Duodenal mucosa (tissue), 2 donors: Measurements from ENCODE around the gene HERPUD1.
"Not testable (repeated sequence)": the region's sequence is repeated elsewhere in the genome, so short reads cannot be mapped to it uniquely, and the experiment has no call there.

Experiments used
- H3K27ac ChIP-seq: one replicate; pipeline ENCODE4 v1.7.0; 2013; ENCODE audit warnings: low read depth, low read length
- H3K27me3 ChIP-seq, 2 donors: one replicate each; pipeline ENCODE4 v1.7.0; 2013; ENCODE audit warnings: low read length in 2 of 2, control low read depth in 1 of 2; ENCODE audit not compliant: insufficient read depth in 2 of 2, control insufficient read depth in 1 of 2
- H3K36me3 ChIP-seq, 2 donors: one replicate each; pipeline ENCODE4 v1.7.0; 2013; ENCODE audit warnings: low read length in 2 of 2, control low read depth in 1 of 2; ENCODE audit not compliant: insufficient read depth in 2 of 2, control insufficient read depth in 1 of 2
- H3K4me1 ChIP-seq, 2 donors: one replicate each; pipeline ENCODE4 v1.7.0; 2013; ENCODE audit warnings: low read length in 2 of 2, control low read depth in 1 of 2; ENCODE audit not compliant: insufficient read depth in 2 of 2, control insufficient read depth in 1 of 2
- H3K4me3 ChIP-seq, 2 donors: one replicate each; pipeline ENCODE4 v1.7.0; 2013; ENCODE audit warnings: low read length in 2 of 2, low read depth in 1 of 2
- H3K9ac ChIP-seq, 2 donors: one replicate each; pipeline ENCODE4 v1.7.0; 2013; ENCODE audit warnings: low read length in 2 of 2, low read depth in 1 of 2
- H3K9me3 ChIP-seq, 2 donors: one replicate each; pipeline ENCODE4 v1.7.0; 2013; ENCODE audit warnings: low read length in 2 of 2, control low read depth in 1 of 2; ENCODE audit not compliant: control insufficient read depth in 1 of 2

HERPUD1 gene

DNA sequence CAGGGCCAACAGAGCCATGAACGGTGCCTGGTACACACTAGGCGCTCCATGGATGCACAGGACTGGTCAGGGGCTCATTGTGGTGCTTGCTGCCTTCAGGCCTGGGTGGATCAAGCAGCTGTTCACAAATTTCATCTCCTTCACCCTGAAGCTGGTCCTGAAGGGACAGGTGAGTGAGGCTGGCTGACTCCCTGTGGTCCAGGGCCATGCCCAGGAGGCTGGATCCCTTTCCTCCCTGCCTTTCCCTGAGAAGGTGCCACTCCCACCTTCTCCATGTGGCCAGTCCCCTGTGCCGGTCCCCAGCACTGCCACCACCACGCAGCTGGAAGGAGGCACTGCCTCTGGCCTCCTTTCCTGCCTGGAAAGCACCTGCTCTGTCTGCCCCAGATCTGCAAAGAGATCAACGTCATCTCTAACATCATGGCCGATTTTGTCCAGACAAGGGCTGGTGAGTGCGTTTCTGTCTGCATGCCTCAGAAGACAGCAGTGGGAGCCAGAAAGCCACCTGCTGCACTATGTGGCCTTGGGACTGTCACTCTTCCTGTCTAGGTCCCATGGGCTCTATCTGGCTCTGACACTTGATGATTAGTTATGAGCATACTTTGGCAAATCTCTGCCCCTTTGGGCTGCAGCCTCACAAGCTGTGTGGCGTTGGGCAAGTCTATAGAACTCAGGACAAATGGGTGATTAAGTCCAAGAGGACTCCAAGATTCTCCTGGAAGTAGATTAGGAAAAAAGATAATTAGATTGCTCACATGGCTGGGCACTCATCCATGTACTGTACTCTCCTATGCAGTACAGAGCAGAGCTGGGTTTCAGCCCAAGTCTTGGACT, 39.2 kb downstream of the HERPUD1 start:
- peaks cover 0 to 8% of the 10 kb centered on the region in 2 donors for H3K4me1 ChIP-seq
- H3K9me3 ChIP-seq, result no peaks in the 10 kb centered on the region
- H3K27ac ChIP-seq, result no peak overlapping the region
- H3K9ac ChIP-seq, result no peak overlapping the region
- no peaks in the 10 kb centered on the region for H3K27me3 ChIP-seq
- no peaks in the 10 kb centered on the region for H3K36me3 ChIP-seq
- no peak overlapping the region for H3K4me3 ChIP-seq

DNA sequence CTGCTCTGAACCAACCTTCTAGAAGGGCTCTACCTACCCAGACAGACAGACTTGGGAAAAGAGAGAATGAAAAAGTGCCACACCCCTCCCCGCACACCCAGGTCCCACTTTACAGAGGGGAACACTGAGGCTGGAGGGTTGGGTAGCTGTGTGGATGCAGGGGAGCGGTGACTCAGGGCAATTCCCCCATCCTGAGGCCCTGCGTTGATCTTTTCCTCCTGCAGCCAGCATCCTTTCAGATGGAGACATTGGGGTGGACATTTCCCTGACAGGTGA, 39.8 kb downstream of the HERPUD1 start:
- Histone ChIP-seq H3K9ac (no peak overlapping the region), H3K27me3 (no peaks in the 10 kb centered on the region), H3K4me1 (peaks cover 0 to 6% of the 10 kb centered on the region in 2 donors), H3K27ac (no peak overlapping the region), H3K9me3 (no peaks in the 10 kb centered on the region), H3K4me3 (no peak overlapping the region), H3K36me3 (no peaks in the 10 kb centered on the region)

DNA sequence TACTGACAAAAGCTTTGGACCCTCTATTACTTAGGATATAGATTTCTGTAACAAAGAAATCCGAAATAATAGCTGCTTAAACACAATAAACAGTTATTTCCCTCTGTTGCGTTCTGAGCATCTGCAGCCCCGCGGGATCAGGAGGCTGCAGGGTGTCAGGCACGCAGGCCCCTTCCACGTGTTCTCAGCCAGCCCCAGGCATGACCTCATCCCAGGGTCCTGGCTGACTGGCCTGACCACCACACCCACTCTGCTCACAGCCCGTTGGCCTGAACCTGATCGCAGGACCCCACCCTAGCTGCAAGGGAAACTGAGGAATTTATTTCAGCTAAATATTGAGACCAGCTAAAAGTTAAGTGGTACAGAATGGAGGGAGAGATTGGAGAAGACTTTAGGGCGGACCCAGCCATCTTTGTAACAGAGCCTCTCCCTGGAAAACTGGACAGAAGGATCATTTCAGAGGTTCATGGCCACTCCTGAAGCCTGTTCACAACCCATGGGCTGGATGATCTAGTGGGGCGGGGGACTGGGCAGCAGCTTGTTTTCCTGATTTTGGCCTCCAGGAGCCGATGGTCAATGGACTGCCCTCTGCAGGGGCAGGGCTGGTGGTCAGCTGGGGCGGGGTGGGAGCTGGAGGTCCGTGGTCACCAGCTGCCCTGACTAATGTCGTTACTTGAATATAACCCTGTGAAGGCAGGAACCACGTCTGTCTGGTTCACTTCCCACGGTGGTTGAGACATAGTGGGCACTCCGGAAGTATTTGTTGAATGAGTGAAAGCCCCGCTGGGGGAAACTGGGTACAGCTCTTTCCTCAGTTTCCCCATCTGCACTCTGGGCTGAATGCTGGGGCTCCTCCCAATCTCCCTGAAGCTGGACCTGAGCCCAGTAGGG, 40.7 kb downstream of the HERPUD1 start:
- no peaks in the 10 kb centered on the region for H3K36me3 ChIP-seq
- no peak overlapping the region for H3K4me3 ChIP-seq
- H3K27me3 ChIP-seq, result no peaks in the 10 kb centered on the region
- H3K9me3 ChIP-seq, result no peaks in the 10 kb centered on the region
- peaks cover 0 to 6% of the 10 kb centered on the region in 2 donors for H3K4me1 ChIP-seq
- no peak overlapping the region for H3K9ac ChIP-seq
- no peak overlapping the region for H3K27ac ChIP-seq

DNA sequence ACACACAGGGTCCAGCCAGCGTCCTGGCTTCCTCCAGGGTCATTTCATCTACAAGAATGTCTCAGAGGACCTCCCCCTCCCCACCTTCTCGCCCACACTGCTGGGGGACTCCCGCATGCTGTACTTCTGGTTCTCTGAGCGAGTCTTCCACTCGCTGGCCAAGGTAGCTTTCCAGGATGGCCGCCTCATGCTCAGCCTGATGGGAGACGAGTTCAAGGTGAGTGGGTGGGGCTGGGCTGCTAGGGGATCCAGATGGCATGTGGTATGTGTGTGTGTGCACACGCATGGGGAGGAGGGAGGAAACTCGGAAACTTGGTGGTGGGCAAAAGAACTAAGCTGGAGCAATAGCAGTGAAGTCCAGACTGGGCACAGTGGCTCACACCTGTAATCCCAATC, 41.4 kb downstream of the HERPUD1 start:
- Histone ChIP-seq H3K27me3 (no peaks in the 10 kb centered on the region), H3K9ac (no peak overlapping the region), H3K9me3 (no peaks in the 10 kb centered on the region), H3K27ac (no peak overlapping the region), H3K4me3 (no peak overlapping the region), H3K4me1 (peaks cover 0 to 6% of the 10 kb centered on the region in 2 donors), H3K36me3 (no peaks in the 10 kb centered on the region)

DNA sequence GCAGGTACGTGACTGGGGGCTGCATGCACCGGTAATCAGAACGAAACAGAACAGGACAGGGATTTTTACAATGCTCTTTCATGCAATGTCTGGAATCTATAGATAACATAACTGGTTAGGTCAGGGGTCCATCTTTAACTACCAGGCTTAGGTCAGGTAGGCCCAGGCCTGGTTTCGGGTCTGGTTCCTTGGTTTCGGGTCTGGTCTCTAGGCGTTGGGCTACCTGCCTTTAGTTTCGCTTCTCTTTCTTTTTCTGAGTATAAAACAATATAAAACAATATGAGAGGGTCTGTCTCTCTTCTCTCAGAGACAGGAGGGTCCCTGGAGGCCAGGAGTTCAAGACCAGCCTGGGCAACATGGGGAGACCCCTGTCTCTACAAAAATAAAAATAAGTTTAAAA, 42.0 kb downstream of the HERPUD1 start:
- not testable (repeated sequence) for H3K36me3 ChIP-seq, H3K4me3 ChIP-seq, H3K4me1 ChIP-seq, H3K9ac ChIP-seq, H3K9me3 ChIP-seq, H3K27me3 ChIP-seq, H3K27ac ChIP-seq

DNA sequence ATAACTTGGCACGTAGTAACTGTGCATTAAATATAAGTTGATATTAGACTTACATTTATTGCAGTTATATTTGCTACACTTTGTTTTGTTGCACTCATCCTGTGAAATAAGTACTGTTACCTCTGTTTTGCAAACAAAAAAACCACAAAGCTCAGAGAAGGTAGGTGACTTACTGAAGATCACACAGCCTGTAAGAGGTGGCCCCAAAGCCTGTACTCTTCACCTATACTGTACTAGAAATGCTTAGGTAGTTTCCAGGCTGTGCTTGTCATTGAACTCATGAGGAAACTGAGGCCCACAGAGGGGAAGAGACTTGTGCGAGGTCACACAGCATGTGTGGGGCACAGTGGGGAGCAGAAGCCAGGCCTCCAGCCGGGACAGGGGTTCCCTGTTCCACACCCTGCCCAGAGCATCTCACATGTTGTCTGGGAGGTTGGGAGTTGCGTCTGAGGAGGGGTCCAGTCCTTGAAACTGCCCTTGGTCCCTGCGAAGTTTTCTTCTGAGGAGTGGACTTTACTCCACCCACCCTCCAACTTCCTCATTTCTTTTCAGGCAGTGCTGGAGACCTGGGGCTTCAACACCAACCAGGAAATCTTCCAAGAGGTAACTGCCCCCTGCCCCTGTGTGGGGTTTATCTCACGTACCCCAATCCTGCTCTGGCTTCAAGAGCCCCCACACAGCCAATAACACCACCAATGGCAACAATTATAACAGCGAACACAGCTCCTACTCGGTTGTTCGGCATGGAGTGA, 42.8 kb downstream of the HERPUD1 start:
- Histone ChIP-seq H3K9ac (no peak overlapping the region), H3K4me3 (no peak overlapping the region), H3K4me1 (peaks cover 0 to 6% of the 10 kb centered on the region in 2 donors), H3K27me3 (no peaks in the 10 kb centered on the region), H3K36me3 (no peaks in the 10 kb centered on the region), H3K27ac (no peak overlapping the region), H3K9me3 (no peaks in the 10 kb centered on the region)

DNA sequence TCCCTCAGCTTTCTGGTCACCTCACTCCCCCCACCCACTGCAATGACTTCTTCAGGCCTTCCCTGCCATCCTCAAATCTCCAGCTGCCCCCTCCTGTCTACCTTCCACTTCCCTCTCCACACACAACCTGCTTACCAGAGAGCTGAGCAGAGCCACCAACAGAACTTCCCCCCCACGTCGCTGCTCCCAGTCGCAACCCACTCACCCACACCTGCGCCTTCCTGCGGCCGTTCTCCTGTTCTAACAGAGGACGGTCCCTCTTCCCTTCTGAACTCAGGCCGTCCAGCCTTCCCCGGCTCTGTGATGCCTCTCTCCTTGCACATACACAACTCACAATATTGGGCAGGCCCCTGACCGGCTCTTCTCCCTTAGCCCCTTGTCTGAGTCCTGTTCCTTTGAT, 43.8 kb downstream of the HERPUD1 start:
- H3K9ac ChIP-seq, result no peak overlapping the region
- H3K36me3 ChIP-seq, result no peaks in the 10 kb centered on the region
- H3K27ac ChIP-seq, result no peak overlapping the region
- no peaks in the 10 kb centered on the region for H3K27me3 ChIP-seq
- H3K4me3 ChIP-seq, result no peak overlapping the region
- peaks cover 0 to 6% of the 10 kb centered on the region in 2 donors for H3K4me1 ChIP-seq
- no peaks in the 10 kb centered on the region for H3K9me3 ChIP-seq

DNA sequence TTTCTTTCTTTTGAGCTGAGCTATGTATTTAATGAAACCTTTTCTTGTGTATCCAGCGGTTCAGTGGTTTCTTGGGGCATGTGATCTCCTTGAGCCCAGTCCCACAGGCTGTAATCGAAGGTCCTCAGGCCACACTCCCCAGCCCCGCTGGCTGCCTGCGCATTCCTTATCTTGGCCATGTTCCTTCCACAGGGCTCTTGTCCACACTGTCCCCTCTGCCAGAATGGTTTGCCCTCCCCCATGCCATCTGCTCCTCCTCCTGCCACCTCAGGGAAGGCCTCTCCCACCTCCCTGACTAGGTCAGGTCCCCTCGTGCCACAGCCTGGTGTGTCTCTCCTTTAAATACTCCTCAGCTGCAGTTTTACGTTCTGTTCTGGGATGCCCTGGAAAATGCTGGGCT, 45.3 kb downstream of the HERPUD1 start:
- Histone ChIP-seq H3K36me3 (no peaks in the 10 kb centered on the region), H3K9ac (no peak overlapping the region), H3K27ac (no peak overlapping the region), H3K9me3 (no peaks in the 10 kb centered on the region), H3K27me3 (no peaks in the 10 kb centered on the region), H3K4me3 (no peak overlapping the region), H3K4me1 (peaks cover 0 to 6% of the 10 kb centered on the region in 2 donors)

DNA sequence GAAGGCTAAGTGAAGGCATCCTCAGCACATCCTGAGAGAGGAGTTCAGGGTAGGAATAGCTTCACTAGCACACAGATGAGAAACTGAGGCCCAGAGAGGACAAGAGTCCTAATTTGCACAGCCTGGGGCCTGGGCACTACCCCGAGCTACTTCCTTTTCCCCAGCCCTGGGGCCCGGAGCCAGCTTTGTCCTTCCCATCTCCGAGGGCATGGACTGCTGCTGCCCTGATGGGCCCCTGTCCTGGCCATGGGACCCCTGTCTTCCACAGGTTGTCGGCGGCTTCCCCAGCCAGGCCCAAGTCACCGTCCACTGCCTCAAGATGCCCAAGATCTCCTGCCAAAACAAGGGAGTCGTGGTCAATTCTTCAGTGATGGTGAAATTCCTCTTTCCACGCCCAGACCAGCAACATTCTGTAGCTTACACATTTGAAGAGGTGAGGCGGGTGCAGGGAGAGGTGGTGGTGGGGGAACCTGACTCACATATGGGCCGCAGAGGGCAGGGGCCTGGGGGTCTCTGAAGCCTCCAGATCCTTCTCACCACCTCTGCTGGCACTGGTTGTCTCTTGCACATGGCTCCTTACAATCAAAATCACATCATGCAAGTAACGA, 46.0 kb downstream of the HERPUD1 start:
- Histone ChIP-seq H3K27ac (no peak overlapping the region), H3K36me3 (no peaks in the 10 kb centered on the region), H3K4me1 (peaks cover 3 to 10% of the 10 kb centered on the region in 2 donors)

DNA sequence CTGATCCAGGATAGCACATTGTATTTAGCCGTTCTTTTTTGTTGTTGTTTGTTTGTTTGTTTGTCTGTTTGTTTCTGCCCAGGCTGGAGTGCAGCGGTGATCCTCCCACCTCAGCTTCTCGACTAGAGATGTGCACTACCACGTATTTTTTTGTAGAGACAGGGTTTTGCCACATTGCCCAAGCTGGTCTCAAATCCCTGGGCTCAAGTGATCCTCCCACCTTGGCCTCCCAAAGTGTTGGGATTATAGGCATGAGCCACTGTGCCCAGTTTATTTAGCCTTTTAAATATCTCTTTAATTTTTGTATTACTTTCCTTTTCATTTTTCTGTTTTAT, 48.2 kb downstream of the HERPUD1 start:
- H3K9ac ChIP-seq, result no peak overlapping the region
- H3K27me3 ChIP-seq, result no peaks in the 10 kb centered on the region
- no peak overlapping the region for H3K4me3 ChIP-seq
- peaks cover 23 to 25% of the 10 kb centered on the region in 2 donors for H3K4me1 ChIP-seq
- no peaks in the 10 kb centered on the region for H3K36me3 ChIP-seq
- H3K9me3 ChIP-seq, result no peaks in the 10 kb centered on the region
- H3K27ac ChIP-seq, result no peak overlapping the region

More for the DNA sequence above, 46.0 kb downstream of the HERPUD1 start:
- Histone ChIP-seq H3K9ac (no peak overlapping the region), H3K27me3 (no peaks in the 10 kb centered on the region), H3K9me3 (no peaks in the 10 kb centered on the region), H3K4me3 (no peak overlapping the region)
